ENCODE results near the gene GALK1. TPM values are rescaled to one million over a fixed set of nuclear protein-coding genes. Genes with fewer than 3 reads are reported as not detected.
"Not testable (repeated sequence)": the region's sequence is repeated elsewhere in the genome, so short reads cannot be mapped to it uniquely, and the experiment has no call there.

GALK1 gene
- 23.9 and 28.3 TPM in 2 replicates for total RNA-seq (2014; rRNA removed; shearing (Covaris generic); ENCODE audit: low replicate concordance)

- DNase-seq, result peak; percentile 87
- H3K9me3 ChIP-seq (ENCODE audit: low read length), result no peaks in the 10 kb centered on the region
- no peak within 1 kb of the TSS for H3K27ac ChIP-seq (ENCODE audit: low read length)
- H3K4me3 ChIP-seq (ENCODE audit: low read length), result peak within 1 kb of the TSS; percentile 81
- H3K4me2 ChIP-seq (ENCODE audit: low read depth, low read length, poor library complexity, severe bottlenecking), result peak within 1 kb of the TSS; percentile 92
- H4K20me1 ChIP-seq (ENCODE audit: insufficient read depth, low read depth, low read length), result no peaks in the 10 kb centered on the region
- no peaks in the 10 kb centered on the region for H3K36me3 ChIP-seq (ENCODE audit: insufficient read depth, low read length)
- peak within 1 kb of the TSS; percentile 80 for H3K9ac ChIP-seq (ENCODE audit: low read length)
- no peaks in the 10 kb centered on the region for H3K27me3 ChIP-seq (ENCODE audit: low read length)
- no peaks in the 10 kb centered on the region for H3K9me2 ChIP-seq (replicated peaks; ENCODE audit: insufficient read depth, low read length)
- peaks cover 20% of the 10 kb centered on the region for H3K4me1 ChIP-seq (ENCODE audit: low read length)
- H3K79me2 ChIP-seq (ENCODE audit: low read length), result no peaks in the 10 kb centered on the region
- peak within 1 kb of the TSS; percentile 97 for H2AFZ ChIP-seq (ENCODE audit: low read length)
Measured at GRCh38 chr17:75764711-75765421, at the start of gene GALK1. TSS of gene GALK1 (minus strand) at chr17:75765192. CDS start at chr17:75765136, 56 bp downstream.

- H3K4me1 ChIP-seq (ENCODE audit: low read length), result peaks cover 20% of the 10 kb centered on the region
Measured at GRCh38 chr17:75814021-75814395, 49.0 kb upstream of the GALK1 start.

GRCh38 chr17:75813081-75814020 is 48.4 kb upstream of the GALK1 start:
- Histone ChIP-seq H3K4me2 (ENCODE audit: low read depth, low read length, poor library complexity, severe bottlenecking) (no peak overlapping the region), H3K9me3 (ENCODE audit: low read length) (no peaks in the 10 kb centered on the region), H3K79me2 (ENCODE audit: low read length) (peaks cover 4% of the 10 kb centered on the region; the same call in 1 of the 2 replicates), H3K4me3 (ENCODE audit: low read length) (no peak overlapping the region), H3K36me3 (ENCODE audit: insufficient read depth, low read length) (peaks cover 22% of the 10 kb centered on the region), H3K9ac (ENCODE audit: low read length) (no peak overlapping the region), H3K27me3 (ENCODE audit: low read length) (no peaks in the 10 kb centered on the region), H2AFZ (ENCODE audit: low read length) (no peak overlapping the region), H3K27ac (ENCODE audit: low read length) (no peak overlapping the region), H3K4me1 (ENCODE audit: low read length) (peaks cover 25% of the 10 kb centered on the region), H4K20me1 (ENCODE audit: insufficient read depth, low read depth, low read length) (no peaks in the 10 kb centered on the region; the same call in 1 of the 2 replicates), H3K9me2 (replicated peaks; ENCODE audit: insufficient read depth, low read length) (no peaks in the 10 kb centered on the region)
- DNase-seq, result no peak

More at GRCh38 chr17:75814021-75814395, 49.0 kb upstream of the GALK1 start:
- Histone ChIP-seq H3K9me3 (ENCODE audit: low read length) (no peaks in the 10 kb centered on the region), H3K36me3 (ENCODE audit: insufficient read depth, low read length) (peaks cover 22% of the 10 kb centered on the region), H2AFZ (ENCODE audit: low read length) (no peak overlapping the region), H3K9me2 (replicated peaks; ENCODE audit: insufficient read depth, low read length) (no peaks in the 10 kb centered on the region), H3K27ac (ENCODE audit: low read length) (no peak overlapping the region), H3K79me2 (ENCODE audit: low read length) (no peaks in the 10 kb centered on the region), H3K4me2 (ENCODE audit: low read depth, low read length, poor library complexity, severe bottlenecking) (no peak overlapping the region), H4K20me1 (ENCODE audit: insufficient read depth, low read depth, low read length) (no peaks in the 10 kb centered on the region), H3K27me3 (ENCODE audit: low read length) (no peaks in the 10 kb centered on the region), H3K9ac (ENCODE audit: low read length) (no peak overlapping the region), H3K4me3 (ENCODE audit: low read length) (no peak overlapping the region)
- no peak for DNase-seq

- Histone ChIP-seq H3K36me3 (ENCODE audit: insufficient read depth, low read length) (peaks cover 22% of the 10 kb centered on the region), H3K27ac (ENCODE audit: low read length) (no peak overlapping the region), H4K20me1 (ENCODE audit: insufficient read depth, low read depth, low read length) (no peaks in the 10 kb centered on the region; the same call in 1 of the 2 replicates), H3K79me2 (ENCODE audit: low read length) (peaks cover 9% of the 10 kb centered on the region; the same call in 1 of the 2 replicates), H3K27me3 (ENCODE audit: low read length) (no peaks in the 10 kb centered on the region), H3K9ac (ENCODE audit: low read length) (no peak overlapping the region), H2AFZ (ENCODE audit: low read length) (no peak overlapping the region), H3K4me2 (ENCODE audit: low read depth, low read length, poor library complexity, severe bottlenecking) (no peak overlapping the region), H3K4me3 (ENCODE audit: low read length) (no peak overlapping the region), H3K9me2 (replicated peaks; ENCODE audit: insufficient read depth, low read length) (no peaks in the 10 kb centered on the region), H3K4me1 (ENCODE audit: low read length) (peaks cover 33% of the 10 kb centered on the region), H3K9me3 (ENCODE audit: low read length) (no peaks in the 10 kb centered on the region)
- no peak for DNase-seq
Measured at GRCh38 chr17:75812096-75813013, 47.4 kb upstream of the GALK1 start.

GRCh38 chr17:75811174-75811573 is 46.2 kb upstream of the GALK1 start:
- Histone ChIP-seq H2AFZ (ENCODE audit: low read length) (no peak overlapping the region), H4K20me1 (ENCODE audit: insufficient read depth, low read depth, low read length) (no peaks in the 10 kb centered on the region; the same call in 1 of the 2 replicates), H3K27me3 (ENCODE audit: low read length) (no peaks in the 10 kb centered on the region), H3K4me3 (ENCODE audit: low read length) (no peak overlapping the region), H3K79me2 (ENCODE audit: low read length) (peaks cover 14% of the 10 kb centered on the region), H3K4me1 (ENCODE audit: low read length) (peaks cover 33% of the 10 kb centered on the region), H3K9me2 (replicated peaks; ENCODE audit: insufficient read depth, low read length) (no peaks in the 10 kb centered on the region), H3K9ac (ENCODE audit: low read length) (no peak overlapping the region), H3K9me3 (ENCODE audit: low read length) (no peaks in the 10 kb centered on the region), H3K4me2 (ENCODE audit: low read depth, low read length, poor library complexity, severe bottlenecking) (no peak overlapping the region), H3K36me3 (ENCODE audit: insufficient read depth, low read length) (peaks cover 22% of the 10 kb centered on the region), H3K27ac (ENCODE audit: low read length) (no peak overlapping the region)
- no peak for DNase-seq

GRCh38 chr17:75810756-75811155 is 45.8 kb upstream of the GALK1 start:
- H3K9me3 ChIP-seq (ENCODE audit: low read length); H4K20me1 ChIP-seq (ENCODE audit: insufficient read depth, low read depth, low read length); DNase-seq; H2AFZ ChIP-seq (ENCODE audit: low read length); H3K4me2 ChIP-seq (ENCODE audit: low read depth, low read length, poor library complexity, severe bottlenecking); H3K9ac ChIP-seq (ENCODE audit: low read length); H3K27ac ChIP-seq (ENCODE audit: low read length); H3K9me2 ChIP-seq (replicated peaks; ENCODE audit: insufficient read depth, low read length); H3K4me3 ChIP-seq (ENCODE audit: low read length); H3K27me3 ChIP-seq (ENCODE audit: low read length): not testable (repeated sequence)
- Histone ChIP-seq H3K79me2 (ENCODE audit: low read length) (peaks cover 14% of the 10 kb centered on the region), H3K4me1 (ENCODE audit: low read length) (peaks cover 33% of the 10 kb centered on the region), H3K36me3 (ENCODE audit: insufficient read depth, low read length) (peaks cover 22% of the 10 kb centered on the region)

GRCh38 chr17:75810216-75810615 is 45.2 kb upstream of the GALK1 start:
- Histone ChIP-seq H3K9ac (ENCODE audit: low read length) (no peak overlapping the region), H4K20me1 (ENCODE audit: insufficient read depth, low read depth, low read length) (no peaks in the 10 kb centered on the region; the same call in 1 of the 2 replicates), H3K79me2 (ENCODE audit: low read length) (peaks cover 18% of the 10 kb centered on the region), H3K27ac (ENCODE audit: low read length) (no peak overlapping the region), H3K4me2 (ENCODE audit: low read depth, low read length, poor library complexity, severe bottlenecking) (no peak overlapping the region), H3K9me2 (replicated peaks; ENCODE audit: insufficient read depth, low read length) (no peaks in the 10 kb centered on the region), H3K9me3 (ENCODE audit: low read length) (no peaks in the 10 kb centered on the region), H2AFZ (ENCODE audit: low read length) (no peak overlapping the region), H3K4me1 (ENCODE audit: low read length) (peaks cover 29% of the 10 kb centered on the region), H3K27me3 (ENCODE audit: low read length) (no peaks in the 10 kb centered on the region), H3K4me3 (ENCODE audit: low read length) (no peak overlapping the region), H3K36me3 (ENCODE audit: insufficient read depth, low read length) (peaks cover 19% of the 10 kb centered on the region)
- DNase-seq, result peak; percentile 56

All from Karpas-422 (cell line).